Amygdala (tissue), 56 donors: ENCODE results near the gene COL23A1.
"Not testable (repeated sequence)": the region's sequence is repeated elsewhere in the genome, so short reads cannot be mapped to it uniquely, and the experiment has no call there.

Experiments used
- DNase-seq, 56 donors: peaks; one replicate each; lab custom pipeline; 2025; lab: John Stamatoyannopoulos, UW

Gene COL23A1

GRCh38 chr5:178589180-178590140 lies 733 bp downstream of the COL23A1 start:
- peak in 4 of 56 donors; percentile 15 to 47 (median 43) for DNase-seq

- DNase-seq = no peak
Measured at GRCh38 chr5:178588769-178589168, 1.4 kb downstream of the COL23A1 start.

- DNase-seq = no peak
Measured at GRCh38 chr5:178587763-178588611, 2.2 kb downstream of the COL23A1 start.

GRCh38 chr5:178586396-178586795 lies 3.8 kb downstream of the COL23A1 start:
- no peak for DNase-seq

- not testable (repeated sequence) for DNase-seq
Measured at GRCh38 chr5:178585421-178585820, 4.8 kb downstream of the COL23A1 start.

GRCh38 chr5:178583279-178583678 lies 6.9 kb downstream of the COL23A1 start:
- DNase-seq = no peak

- no peak for DNase-seq
Measured at GRCh38 chr5:178582291-178582690, 7.9 kb downstream of the COL23A1 start.

- DNase-seq = no peak
Measured at GRCh38 chr5:178581621-178582020, 8.6 kb downstream of the COL23A1 start.

- DNase-seq = no peak
Measured at GRCh38 chr5:178580271-178580955, 9.8 kb downstream of the COL23A1 start.

- DNase-seq = no peak
Measured at GRCh38 chr5:178577944-178578343, 12.2 kb downstream of the COL23A1 start.

GRCh38 chr5:178577376-178577839 lies 12.8 kb downstream of the COL23A1 start:
- DNase-seq = no peak

GRCh38 chr5:178576591-178577351 lies 13.4 kb downstream of the COL23A1 start:
- peak in 2 of 56 donors; percentile 17 to 28 for DNase-seq

- DNase-seq = no peak
Measured at GRCh38 chr5:178573216-178573615, 17.0 kb downstream of the COL23A1 start.

- no peak for DNase-seq
Measured at GRCh38 chr5:178572617-178573016, 17.6 kb downstream of the COL23A1 start.

- no peak for DNase-seq
Measured at GRCh38 chr5:178569485-178569884, 20.7 kb downstream of the COL23A1 start.

GRCh38 chr5:178564811-178565550 lies 25.2 kb downstream of the COL23A1 start:
- DNase-seq = no peak

- no peak for DNase-seq
Measured at GRCh38 chr5:178564397-178564796, 25.8 kb downstream of the COL23A1 start.

GRCh38 chr5:178563621-178564020 lies 26.6 kb downstream of the COL23A1 start:
- DNase-seq = no peak

- DNase-seq = no peak
Measured at GRCh38 chr5:178561746-178562264, 28.4 kb downstream of the COL23A1 start.
